WTC11 (cell line): Measurements from ENCODE around the gene OBSL1. TPM values are rescaled to one million over a fixed set of nuclear protein-coding genes. Genes with fewer than 3 reads are reported as not detected.

Experiments
- CREM ChIP-seq: sonication (generic); formaldehyde crosslinking; IDR thresholded peaks from 2 replicates; pipeline ENCODE4 v1.8.1; 2022; ENCODE audit warnings: mild to moderate bottlenecking, missing genetic modification reagents, moderate library complexity
- ETV6 ChIP-seq: sonication (generic); formaldehyde crosslinking; IDR thresholded peaks from 2 replicates; pipeline ENCODE4 v1.8.1; 2022; ENCODE audit warnings: mild to moderate bottlenecking, missing genetic modification reagents
- GABPB1 ChIP-seq: sonication (generic); formaldehyde crosslinking; IDR thresholded peaks from 2 replicates; pipeline ENCODE4 v1.8.1; 2023; ENCODE audit warnings: mild to moderate bottlenecking, missing genetic modification reagents
- GTF2I ChIP-seq: fragments of 250-450 bp; sonication (Bioruptor Pico); conservative IDR thresholded peaks from 2 replicates; pipeline ENCODE4 v1.4.0; 2021; ENCODE audit warnings: mild to moderate bottlenecking
- NFE2L1 ChIP-seq: sonication (generic); formaldehyde crosslinking; IDR thresholded peaks from 2 replicates; pipeline ENCODE4 v1.8.1; 2023; ENCODE audit warnings: missing genetic modification reagents
- NR1H2 ChIP-seq: sonication (generic); formaldehyde crosslinking; IDR thresholded peaks from 2 replicates; pipeline ENCODE4 v1.9.0; 2021; ENCODE audit warnings: mild to moderate bottlenecking, moderate library complexity, missing genetic modification reagents
- RELA ChIP-seq: sonication (generic); formaldehyde crosslinking; IDR thresholded peaks from 2 replicates; pipeline ENCODE4 v1.8.1; 2022; ENCODE audit warnings: missing genetic modification reagents, mild to moderate bottlenecking, borderline replicate concordance
- SP1 ChIP-seq: sonication (generic); formaldehyde crosslinking; conservative IDR thresholded peaks from 2 replicates; pipeline ENCODE4 v1.8.1; 2022; ENCODE audit warnings: missing genetic modification reagents
- TEAD1 ChIP-seq: sonication (generic); formaldehyde crosslinking; IDR thresholded peaks from 2 replicates; pipeline ENCODE4 v1.8.0; 2022; ENCODE audit warnings: mild to moderate bottlenecking, missing genetic modification reagents
- ZNF671 ChIP-seq: fragments of 250-450 bp; sonication (Bioruptor Pico); IDR thresholded peaks from 2 replicates; pipeline ENCODE4 v1.8.0; 2021; ENCODE audit warnings: mild to moderate bottlenecking
- total RNA-seq: library from RNA; stranded (reverse); gene quantifications from 3 replicates; pipeline ENCODE4 v1.2.3, GENCODE V29; 2021
- TF ChIP-seq, protein P1 (sequence below): sonication (generic); formaldehyde crosslinking; IDR thresholded peaks from 2 replicates; pipeline ENCODE4 v1.8.0; 2023; ENCODE audit warnings: missing genetic modification reagents, mild to moderate bottlenecking, borderline replicate concordance
- TF ChIP-seq, protein P2 (sequence below): sonication (generic); formaldehyde crosslinking; IDR thresholded peaks from 2 replicates; pipeline ENCODE4 v1.8.0; 2022; ENCODE audit warnings: mild to moderate bottlenecking, missing genetic modification reagents
- TF ChIP-seq, protein P3 (sequence below): fragments of 250-450 bp; sonication (Bioruptor Pico); IDR thresholded peaks from 2 replicates; pipeline ENCODE4 v1.9.0; 2021; ENCODE audit warnings: mild to moderate bottlenecking
- TF ChIP-seq, protein P4 (sequence below): fragments of 250-450 bp; sonication (Bioruptor Pico); IDR thresholded peaks from 2 replicates; pipeline ENCODE4 v1.9.0; 2021; ENCODE audit warnings: mild to moderate bottlenecking, borderline replicate concordance
- TF ChIP-seq, protein P5 (sequence below): sonication (generic); formaldehyde crosslinking; conservative IDR thresholded peaks from 2 replicates; pipeline ENCODE4 v1.8.1; 2022; ENCODE audit warnings: mild to moderate bottlenecking, missing genetic modification reagents
- TF ChIP-seq, protein P6 (sequence below): sonication (generic); formaldehyde crosslinking; IDR thresholded peaks from 2 replicates; pipeline ENCODE4 v1.8.1; 2022; ENCODE audit warnings: mild to moderate bottlenecking, missing genetic modification reagents, moderate library complexity, borderline replicate concordance
- TF ChIP-seq, protein P7 (sequence below): sonication (generic); formaldehyde crosslinking; IDR thresholded peaks from 2 replicates; pipeline ENCODE4 v1.8.0; 2022; ENCODE audit warnings: missing genetic modification reagents
- TF ChIP-seq, protein P8 (sequence below): sonication (generic); formaldehyde crosslinking; IDR thresholded peaks from 2 replicates; pipeline ENCODE4 v1.8.0; 2022; ENCODE audit warnings: mild to moderate bottlenecking, missing genetic modification reagents

Gene OBSL1
- total RNA-seq, 1 experiment from 2014 or later = 159 TPM

DNA sequence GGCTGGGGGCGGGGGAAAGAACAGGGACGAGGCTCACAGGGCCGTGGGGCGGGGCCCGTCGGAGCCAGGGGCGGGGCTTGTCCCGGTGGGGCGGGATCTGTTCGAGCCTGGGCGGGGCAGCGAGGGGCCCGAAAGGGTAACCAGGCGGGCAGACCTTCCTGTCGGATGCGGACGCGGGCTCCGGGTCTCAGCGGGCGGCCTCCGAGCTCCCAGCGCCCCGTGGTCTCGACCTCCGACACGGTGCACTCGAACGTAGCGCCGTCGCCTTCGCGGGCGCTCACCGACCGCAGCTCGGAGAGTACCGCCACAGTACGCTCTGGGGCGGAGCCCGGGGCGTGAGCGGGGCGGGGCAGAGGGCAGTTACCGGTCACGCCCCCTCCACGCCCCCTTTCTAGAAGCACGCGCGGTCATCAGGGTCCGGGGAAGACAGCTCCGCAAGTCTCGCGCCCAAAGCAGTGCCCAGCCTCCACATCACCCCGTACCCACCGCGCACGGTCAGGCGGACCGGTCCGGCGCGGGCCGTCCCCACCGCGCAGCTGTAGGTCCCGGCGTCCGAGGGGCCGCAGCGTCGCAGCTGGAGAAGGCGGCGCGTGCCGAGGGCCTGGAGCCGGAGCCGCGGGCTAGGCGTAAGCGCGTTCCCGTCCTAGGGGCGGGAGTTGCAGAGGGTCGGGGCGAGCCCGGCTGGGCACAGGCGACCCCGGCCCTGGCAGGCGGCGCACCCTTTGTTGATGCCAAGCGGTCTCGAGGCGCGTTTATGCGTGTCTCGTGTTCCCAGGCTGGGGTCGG is 18.8 kb downstream of the OBSL1 start (continued):
- TF ChIP-seq, protein P1, sequence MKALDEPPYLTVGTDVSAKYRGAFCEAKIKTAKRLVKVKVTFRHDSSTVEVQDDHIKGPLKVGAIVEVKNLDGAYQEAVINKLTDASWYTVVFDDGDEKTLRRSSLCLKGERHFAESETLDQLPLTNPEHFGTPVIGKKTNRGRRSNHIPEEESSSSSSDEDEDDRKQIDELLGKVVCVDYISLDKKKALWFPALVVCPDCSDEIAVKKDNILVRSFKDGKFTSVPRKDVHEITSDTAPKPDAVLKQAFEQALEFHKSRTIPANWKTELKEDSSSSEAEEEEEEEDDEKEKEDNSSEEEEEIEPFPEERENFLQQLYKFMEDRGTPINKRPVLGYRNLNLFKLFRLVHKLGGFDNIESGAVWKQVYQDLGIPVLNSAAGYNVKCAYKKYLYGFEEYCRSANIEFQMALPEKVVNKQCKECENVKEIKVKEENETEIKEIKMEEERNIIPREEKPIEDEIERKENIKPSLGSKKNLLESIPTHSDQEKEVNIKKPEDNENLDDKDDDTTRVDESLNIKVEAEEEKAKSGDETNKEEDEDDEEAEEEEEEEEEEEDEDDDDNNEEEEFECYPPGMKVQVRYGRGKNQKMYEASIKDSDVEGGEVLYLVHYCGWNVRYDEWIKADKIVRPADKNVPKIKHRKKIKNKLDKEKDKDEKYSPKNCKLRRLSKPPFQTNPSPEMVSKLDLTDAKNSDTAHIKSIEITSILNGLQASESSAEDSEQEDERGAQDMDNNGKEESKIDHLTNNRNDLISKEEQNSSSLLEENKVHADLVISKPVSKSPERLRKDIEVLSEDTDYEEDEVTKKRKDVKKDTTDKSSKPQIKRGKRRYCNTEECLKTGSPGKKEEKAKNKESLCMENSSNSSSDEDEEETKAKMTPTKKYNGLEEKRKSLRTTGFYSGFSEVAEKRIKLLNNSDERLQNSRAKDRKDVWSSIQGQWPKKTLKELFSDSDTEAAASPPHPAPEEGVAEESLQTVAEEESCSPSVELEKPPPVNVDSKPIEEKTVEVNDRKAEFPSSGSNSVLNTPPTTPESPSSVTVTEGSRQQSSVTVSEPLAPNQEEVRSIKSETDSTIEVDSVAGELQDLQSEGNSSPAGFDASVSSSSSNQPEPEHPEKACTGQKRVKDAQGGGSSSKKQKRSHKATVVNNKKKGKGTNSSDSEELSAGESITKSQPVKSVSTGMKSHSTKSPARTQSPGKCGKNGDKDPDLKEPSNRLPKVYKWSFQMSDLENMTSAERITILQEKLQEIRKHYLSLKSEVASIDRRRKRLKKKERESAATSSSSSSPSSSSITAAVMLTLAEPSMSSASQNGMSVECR (CRISPR knock-in tag) = peak; percentile 72; the same call in 1 of the 2 replicates
- TF ChIP-seq NFE2L1 (CRISPR knock-in tag) (no peak), GTF2I (no peak), ETV6 (CRISPR knock-in tag) (peak; percentile 83; the same call in 1 of the 2 replicates), ZNF671 (no peak), TEAD1 (0 out of 2 replicates have a peak, but pooled peaks have one; percentile 69), RELA (peak; percentile 67; the same call in 1 of the 2 replicates), GABPB1 (CRISPR knock-in tag) (peak; percentile 56; the same call in 1 of the 2 replicates), CREM (CRISPR knock-in tag) (peak; percentile 84), NR1H2 (CRISPR knock-in tag) (no peak), SP1 (CRISPR knock-in tag) (peak; percentile 94)
- TF ChIP-seq, protein P2, sequence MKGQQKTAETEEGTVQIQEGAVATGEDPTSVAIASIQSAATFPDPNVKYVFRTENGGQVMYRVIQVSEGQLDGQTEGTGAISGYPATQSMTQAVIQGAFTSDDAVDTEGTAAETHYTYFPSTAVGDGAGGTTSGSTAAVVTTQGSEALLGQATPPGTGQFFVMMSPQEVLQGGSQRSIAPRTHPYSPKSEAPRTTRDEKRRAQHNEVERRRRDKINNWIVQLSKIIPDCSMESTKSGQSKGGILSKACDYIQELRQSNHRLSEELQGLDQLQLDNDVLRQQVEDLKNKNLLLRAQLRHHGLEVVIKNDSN = no peak
- TF ChIP-seq, protein P3, sequence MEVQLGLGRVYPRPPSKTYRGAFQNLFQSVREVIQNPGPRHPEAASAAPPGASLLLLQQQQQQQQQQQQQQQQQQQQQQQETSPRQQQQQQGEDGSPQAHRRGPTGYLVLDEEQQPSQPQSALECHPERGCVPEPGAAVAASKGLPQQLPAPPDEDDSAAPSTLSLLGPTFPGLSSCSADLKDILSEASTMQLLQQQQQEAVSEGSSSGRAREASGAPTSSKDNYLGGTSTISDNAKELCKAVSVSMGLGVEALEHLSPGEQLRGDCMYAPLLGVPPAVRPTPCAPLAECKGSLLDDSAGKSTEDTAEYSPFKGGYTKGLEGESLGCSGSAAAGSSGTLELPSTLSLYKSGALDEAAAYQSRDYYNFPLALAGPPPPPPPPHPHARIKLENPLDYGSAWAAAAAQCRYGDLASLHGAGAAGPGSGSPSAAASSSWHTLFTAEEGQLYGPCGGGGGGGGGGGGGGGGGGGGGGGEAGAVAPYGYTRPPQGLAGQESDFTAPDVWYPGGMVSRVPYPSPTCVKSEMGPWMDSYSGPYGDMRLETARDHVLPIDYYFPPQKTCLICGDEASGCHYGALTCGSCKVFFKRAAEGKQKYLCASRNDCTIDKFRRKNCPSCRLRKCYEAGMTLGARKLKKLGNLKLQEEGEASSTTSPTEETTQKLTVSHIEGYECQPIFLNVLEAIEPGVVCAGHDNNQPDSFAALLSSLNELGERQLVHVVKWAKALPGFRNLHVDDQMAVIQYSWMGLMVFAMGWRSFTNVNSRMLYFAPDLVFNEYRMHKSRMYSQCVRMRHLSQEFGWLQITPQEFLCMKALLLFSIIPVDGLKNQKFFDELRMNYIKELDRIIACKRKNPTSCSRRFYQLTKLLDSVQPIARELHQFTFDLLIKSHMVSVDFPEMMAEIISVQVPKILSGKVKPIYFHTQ (CRISPR knock-in tag) = no peak
- TF ChIP-seq, protein P4, sequence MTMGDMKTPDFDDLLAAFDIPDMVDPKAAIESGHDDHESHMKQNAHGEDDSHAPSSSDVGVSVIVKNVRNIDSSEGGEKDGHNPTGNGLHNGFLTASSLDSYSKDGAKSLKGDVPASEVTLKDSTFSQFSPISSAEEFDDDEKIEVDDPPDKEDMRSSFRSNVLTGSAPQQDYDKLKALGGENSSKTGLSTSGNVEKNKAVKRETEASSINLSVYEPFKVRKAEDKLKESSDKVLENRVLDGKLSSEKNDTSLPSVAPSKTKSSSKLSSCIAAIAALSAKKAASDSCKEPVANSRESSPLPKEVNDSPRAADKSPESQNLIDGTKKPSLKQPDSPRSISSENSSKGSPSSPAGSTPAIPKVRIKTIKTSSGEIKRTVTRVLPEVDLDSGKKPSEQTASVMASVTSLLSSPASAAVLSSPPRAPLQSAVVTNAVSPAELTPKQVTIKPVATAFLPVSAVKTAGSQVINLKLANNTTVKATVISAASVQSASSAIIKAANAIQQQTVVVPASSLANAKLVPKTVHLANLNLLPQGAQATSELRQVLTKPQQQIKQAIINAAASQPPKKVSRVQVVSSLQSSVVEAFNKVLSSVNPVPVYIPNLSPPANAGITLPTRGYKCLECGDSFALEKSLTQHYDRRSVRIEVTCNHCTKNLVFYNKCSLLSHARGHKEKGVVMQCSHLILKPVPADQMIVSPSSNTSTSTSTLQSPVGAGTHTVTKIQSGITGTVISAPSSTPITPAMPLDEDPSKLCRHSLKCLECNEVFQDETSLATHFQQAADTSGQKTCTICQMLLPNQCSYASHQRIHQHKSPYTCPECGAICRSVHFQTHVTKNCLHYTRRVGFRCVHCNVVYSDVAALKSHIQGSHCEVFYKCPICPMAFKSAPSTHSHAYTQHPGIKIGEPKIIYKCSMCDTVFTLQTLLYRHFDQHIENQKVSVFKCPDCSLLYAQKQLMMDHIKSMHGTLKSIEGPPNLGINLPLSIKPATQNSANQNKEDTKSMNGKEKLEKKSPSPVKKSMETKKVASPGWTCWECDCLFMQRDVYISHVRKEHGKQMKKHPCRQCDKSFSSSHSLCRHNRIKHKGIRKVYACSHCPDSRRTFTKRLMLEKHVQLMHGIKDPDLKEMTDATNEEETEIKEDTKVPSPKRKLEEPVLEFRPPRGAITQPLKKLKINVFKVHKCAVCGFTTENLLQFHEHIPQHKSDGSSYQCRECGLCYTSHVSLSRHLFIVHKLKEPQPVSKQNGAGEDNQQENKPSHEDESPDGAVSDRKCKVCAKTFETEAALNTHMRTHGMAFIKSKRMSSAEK = no peak
- TF ChIP-seq, protein P5, sequence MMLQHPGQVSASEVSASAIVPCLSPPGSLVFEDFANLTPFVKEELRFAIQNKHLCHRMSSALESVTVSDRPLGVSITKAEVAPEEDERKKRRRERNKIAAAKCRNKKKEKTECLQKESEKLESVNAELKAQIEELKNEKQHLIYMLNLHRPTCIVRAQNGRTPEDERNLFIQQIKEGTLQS (CRISPR knock-in tag) = no peak
- TF ChIP-seq, protein P6, sequence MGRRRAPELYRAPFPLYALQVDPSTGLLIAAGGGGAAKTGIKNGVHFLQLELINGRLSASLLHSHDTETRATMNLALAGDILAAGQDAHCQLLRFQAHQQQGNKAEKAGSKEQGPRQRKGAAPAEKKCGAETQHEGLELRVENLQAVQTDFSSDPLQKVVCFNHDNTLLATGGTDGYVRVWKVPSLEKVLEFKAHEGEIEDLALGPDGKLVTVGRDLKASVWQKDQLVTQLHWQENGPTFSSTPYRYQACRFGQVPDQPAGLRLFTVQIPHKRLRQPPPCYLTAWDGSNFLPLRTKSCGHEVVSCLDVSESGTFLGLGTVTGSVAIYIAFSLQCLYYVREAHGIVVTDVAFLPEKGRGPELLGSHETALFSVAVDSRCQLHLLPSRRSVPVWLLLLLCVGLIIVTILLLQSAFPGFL (CRISPR knock-in tag) = peak; percentile 76; the same call in 1 of the 2 replicates
- TF ChIP-seq, protein P7, sequence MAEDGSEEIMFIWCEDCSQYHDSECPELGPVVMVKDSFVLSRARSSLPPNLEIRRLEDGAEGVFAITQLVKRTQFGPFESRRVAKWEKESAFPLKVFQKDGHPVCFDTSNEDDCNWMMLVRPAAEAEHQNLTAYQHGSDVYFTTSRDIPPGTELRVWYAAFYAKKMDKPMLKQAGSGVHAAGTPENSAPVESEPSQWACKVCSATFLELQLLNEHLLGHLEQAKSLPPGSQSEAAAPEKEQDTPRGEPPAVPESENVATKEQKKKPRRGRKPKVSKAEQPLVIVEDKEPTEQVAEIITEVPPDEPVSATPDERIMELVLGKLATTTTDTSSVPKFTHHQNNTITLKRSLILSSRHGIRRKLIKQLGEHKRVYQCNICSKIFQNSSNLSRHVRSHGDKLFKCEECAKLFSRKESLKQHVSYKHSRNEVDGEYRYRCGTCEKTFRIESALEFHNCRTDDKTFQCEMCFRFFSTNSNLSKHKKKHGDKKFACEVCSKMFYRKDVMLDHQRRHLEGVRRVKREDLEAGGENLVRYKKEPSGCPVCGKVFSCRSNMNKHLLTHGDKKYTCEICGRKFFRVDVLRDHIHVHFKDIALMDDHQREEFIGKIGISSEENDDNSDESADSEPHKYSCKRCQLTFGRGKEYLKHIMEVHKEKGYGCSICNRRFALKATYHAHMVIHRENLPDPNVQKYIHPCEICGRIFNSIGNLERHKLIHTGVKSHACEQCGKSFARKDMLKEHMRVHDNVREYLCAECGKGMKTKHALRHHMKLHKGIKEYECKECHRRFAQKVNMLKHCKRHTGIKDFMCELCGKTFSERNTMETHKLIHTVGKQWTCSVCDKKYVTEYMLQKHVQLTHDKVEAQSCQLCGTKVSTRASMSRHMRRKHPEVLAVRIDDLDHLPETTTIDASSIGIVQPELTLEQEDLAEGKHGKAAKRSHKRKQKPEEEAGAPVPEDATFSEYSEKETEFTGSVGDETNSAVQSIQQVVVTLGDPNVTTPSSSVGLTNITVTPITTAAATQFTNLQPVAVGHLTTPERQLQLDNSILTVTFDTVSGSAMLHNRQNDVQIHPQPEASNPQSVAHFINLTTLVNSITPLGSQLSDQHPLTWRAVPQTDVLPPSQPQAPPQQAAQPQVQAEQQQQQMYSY = no peak
- TF ChIP-seq, protein P8, sequence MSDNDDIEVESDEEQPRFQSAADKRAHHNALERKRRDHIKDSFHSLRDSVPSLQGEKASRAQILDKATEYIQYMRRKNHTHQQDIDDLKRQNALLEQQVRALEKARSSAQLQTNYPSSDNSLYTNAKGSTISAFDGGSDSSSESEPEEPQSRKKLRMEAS (CRISPR knock-in tag) = peak; percentile 93
